Bronchial epithelial cell (primary cell): ENCODE data around the gene PGBD5. TPM values are rescaled to one million over a fixed set of nuclear protein-coding genes. Genes with fewer than 3 reads are reported as not detected.

ENCODE experiments used
- DNase-seq: peaks from one replicate; pipeline ENCODE4 v3.0.0-alpha.2; 2010; ENCODE audit warnings: low read depth
- FAIRE-seq: peaks from 2 replicates; lab custom pipeline; 2011; peaks lifted over from hg19 to GRCh38; lab: Jason Lieb, UNC
- H3K27me3 ChIP-seq: 2 replicates; pipeline ENCODE4 v1.5.1; 2011; ENCODE audit warnings: low read length; ENCODE audit not compliant: control insufficient read depth, insufficient read depth
- H3K36me3 ChIP-seq: 2 replicates; pipeline ENCODE4 v1.5.1; 2011; ENCODE audit warnings: low read length; ENCODE audit not compliant: control insufficient read depth, insufficient read depth
- H3K4me3 ChIP-seq: 2 replicates; pipeline ENCODE4 v1.5.1; 2011; ENCODE audit warnings: mild to moderate bottlenecking, low read depth, low read length, control low read depth
- total RNA-seq: library from RNA; depleted of rRNA; stranded (reverse); fragments of >200 nt; gene quantifications from 2 replicates; pipeline ENCODE4 v1.2.1, GENCODE V29; 2014
- TF ChIP-seq, protein P1 (sequence below): IDR thresholded peaks from 2 replicates; pipeline ENCODE4 v1.5.1; 2011; ENCODE audit warnings: mild to moderate bottlenecking, moderate library complexity, low read length, control low read depth, inconsistent platforms; ENCODE audit not compliant: insufficient read depth, severe bottlenecking

The PGBD5 gene
- total RNA-seq, 1 donor from 2014 or later, result under 0.01 TPM

GRCh38 chr1:230386637-230387262 is 39.4 kb downstream of the PGBD5 start:
- H3K36me3 ChIP-seq, result no peaks in the 10 kb centered on the region
- no peaks in the 10 kb centered on the region for H3K27me3 ChIP-seq
- H3K4me3 ChIP-seq, result no peak overlapping the region
- TF ChIP-seq, protein P1, sequence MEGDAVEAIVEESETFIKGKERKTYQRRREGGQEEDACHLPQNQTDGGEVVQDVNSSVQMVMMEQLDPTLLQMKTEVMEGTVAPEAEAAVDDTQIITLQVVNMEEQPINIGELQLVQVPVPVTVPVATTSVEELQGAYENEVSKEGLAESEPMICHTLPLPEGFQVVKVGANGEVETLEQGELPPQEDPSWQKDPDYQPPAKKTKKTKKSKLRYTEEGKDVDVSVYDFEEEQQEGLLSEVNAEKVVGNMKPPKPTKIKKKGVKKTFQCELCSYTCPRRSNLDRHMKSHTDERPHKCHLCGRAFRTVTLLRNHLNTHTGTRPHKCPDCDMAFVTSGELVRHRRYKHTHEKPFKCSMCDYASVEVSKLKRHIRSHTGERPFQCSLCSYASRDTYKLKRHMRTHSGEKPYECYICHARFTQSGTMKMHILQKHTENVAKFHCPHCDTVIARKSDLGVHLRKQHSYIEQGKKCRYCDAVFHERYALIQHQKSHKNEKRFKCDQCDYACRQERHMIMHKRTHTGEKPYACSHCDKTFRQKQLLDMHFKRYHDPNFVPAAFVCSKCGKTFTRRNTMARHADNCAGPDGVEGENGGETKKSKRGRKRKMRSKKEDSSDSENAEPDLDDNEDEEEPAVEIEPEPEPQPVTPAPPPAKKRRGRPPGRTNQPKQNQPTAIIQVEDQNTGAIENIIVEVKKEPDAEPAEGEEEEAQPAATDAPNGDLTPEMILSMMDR, result no peak
- FAIRE-seq (no peak), DNase-seq (no peak)

DNA sequence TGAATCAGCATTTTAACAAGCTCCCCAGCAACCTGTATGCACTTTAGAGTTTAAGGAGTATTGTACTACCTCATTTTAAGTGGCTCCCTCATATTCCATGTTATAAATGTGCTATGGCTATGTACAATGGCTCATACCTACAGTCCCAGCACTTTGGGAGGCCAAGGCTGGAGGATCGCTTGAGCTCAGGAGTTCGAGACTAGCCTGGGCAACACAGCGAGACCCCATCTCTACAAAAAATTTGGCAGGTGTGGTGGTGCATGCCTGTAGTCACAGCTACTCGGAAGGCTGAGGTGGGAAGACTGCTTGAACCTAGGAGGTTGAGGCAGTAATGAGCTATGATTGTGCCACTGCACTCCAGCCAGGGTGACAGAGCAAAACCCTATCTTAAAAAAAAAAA is 40.2 kb downstream of the PGBD5 start:
- no peak for DNase-seq
- H3K27me3 ChIP-seq, result no peaks in the 10 kb centered on the region
- no peak overlapping the region for H3K4me3 ChIP-seq
- FAIRE-seq, result no peak
- no peaks in the 10 kb centered on the region for H3K36me3 ChIP-seq
- TF ChIP-seq, protein P1, result no peak

- Histone ChIP-seq H3K4me3 (no peak overlapping the region), H3K36me3 (no peaks in the 10 kb centered on the region), H3K27me3 (no peaks in the 10 kb centered on the region)
- FAIRE-seq (no peak), DNase-seq (no peak)
- TF ChIP-seq, protein P1, result no peak
These were observed 41.0 kb downstream of the PGBD5 start for GRCh38 chr1:230385158-230385450.

DNA sequence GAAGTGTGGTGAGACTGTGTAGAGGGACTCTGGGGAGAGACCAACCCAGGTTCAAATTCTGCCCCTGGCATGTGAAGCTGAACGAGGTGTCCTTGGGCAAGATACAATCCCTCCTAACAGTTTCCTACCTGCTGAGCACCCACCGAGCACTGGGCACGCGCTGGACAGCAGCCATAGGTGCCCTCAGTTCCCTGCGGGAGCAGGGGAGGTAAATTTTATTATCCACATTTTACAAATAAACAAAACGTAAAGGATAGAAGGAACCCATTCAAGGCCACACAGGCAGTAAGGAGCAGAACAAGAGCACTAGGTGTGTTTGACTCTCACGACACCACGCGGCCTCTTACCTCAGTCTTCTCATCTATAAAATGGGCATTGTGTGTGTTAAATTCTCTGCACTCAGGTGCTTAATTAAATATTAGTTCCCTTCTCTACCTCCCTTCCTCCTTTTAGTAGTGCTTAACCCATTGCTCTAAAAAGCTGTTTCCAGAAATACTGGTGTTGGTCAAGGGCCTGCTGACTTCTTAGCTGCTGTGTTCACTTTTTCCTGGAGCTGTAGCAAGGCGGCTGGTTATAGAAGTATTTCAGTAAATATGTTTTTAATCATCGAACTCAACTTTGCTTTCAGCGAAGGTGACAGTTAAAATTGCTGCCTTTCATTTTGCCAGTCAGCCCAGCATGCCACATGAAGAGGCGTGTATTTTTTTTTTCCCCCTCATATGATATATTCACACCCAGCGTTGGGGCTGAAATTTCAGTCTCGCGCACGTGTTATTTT is 41.6 kb downstream of the PGBD5 start:
- DNase-seq (no peak), FAIRE-seq (no peak)
- TF ChIP-seq, protein P1, result no peak
- H3K4me3 ChIP-seq, result no peak overlapping the region
- no peaks in the 10 kb centered on the region for H3K36me3 ChIP-seq
- H3K27me3 ChIP-seq, result no peaks in the 10 kb centered on the region

DNA sequence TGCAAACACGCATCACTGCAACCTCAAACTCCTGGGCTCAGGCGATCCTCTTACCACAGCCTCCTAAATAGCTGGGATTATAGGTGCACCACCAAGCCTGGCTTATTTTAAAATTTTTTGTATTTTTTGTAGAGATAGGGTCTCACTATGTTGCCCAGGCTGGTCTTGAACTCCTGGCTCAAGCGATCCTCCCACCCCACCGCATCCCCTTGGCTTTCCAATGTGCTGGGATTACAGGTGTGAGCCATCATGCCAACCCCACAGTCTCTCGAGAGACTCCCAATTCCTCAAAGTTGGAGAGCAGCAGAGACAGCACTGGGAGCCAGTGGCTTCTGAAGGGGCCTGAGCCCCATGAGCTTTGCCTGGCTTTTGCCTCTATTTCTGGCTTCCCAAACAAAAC is 42.7 kb downstream of the PGBD5 start:
- DNase-seq (no peak), FAIRE-seq (no peak)
- no peak overlapping the region for H3K4me3 ChIP-seq
- TF ChIP-seq, protein P1, result no peak
- H3K27me3 ChIP-seq, result no peaks in the 10 kb centered on the region
- H3K36me3 ChIP-seq, result no peaks in the 10 kb centered on the region
